Hematopoietic multipotent progenitor cell (in vitro differentiated cells): ENCODE data around the gene HAUS8. TPM values are rescaled to one million over a fixed set of nuclear protein-coding genes. Genes with fewer than 3 reads are reported as not detected.
"Not testable (repeated sequence)": the region's sequence is repeated elsewhere in the genome, so short reads cannot be mapped to it uniquely, and the experiment has no call there.

Source experiments
- DNase-seq, 3 donors: peaks; one replicate each; pipeline ENCODE4 v3.0.0-alpha.2; 2011 to 2015; ENCODE audit warnings: low read depth in 2 of 3, low spot score in 2 of 3
- total RNA-seq: library from RNA; depleted of rRNA; stranded (reverse); fragments of >200 nt; gene quantifications from one replicate; pipeline ENCODE4 v1.2.3, GENCODE V29; 2012

Gene HAUS8
- 1.6 TPM for total RNA-seq

- peak; percentile 98 to 100 (median 99) for DNase-seq
Measured at GRCh38 chr19:17075035-17075863, at the start of gene HAUS8, which contains the start of gene MYO9B. Gene HAUS8 (minus strand): TSS chr19:17075452. CDS start chr19:17075422, 30 bp downstream. Gene MYO9B (plus strand): TSS chr19:17075777. CDS start chr19:17101718, 25,941 bp downstream.

GRCh38 chr19:17124025-17124424 lies 48.8 kb upstream of the HAUS8 start:
- no peak for DNase-seq

GRCh38 chr19:17123041-17123440 lies 47.8 kb upstream of the HAUS8 start:
- no peak for DNase-seq

- peak in 1 of 3 donors; percentile 22 for DNase-seq
Measured at GRCh38 chr19:17121736-17122293, 46.6 kb upstream of the HAUS8 start.

- no peak for DNase-seq
Measured at GRCh38 chr19:17118957-17119356, 43.7 kb upstream of the HAUS8 start.

GRCh38 chr19:17116996-17117702 lies 41.9 kb upstream of the HAUS8 start:
- no peak for DNase-seq

- DNase-seq, result no peak
Measured at GRCh38 chr19:17114414-17114831, 39.2 kb upstream of the HAUS8 start.

GRCh38 chr19:17113127-17113785 lies 38.0 kb upstream of the HAUS8 start:
- DNase-seq, result no peak

- DNase-seq, result no peak
Measured at GRCh38 chr19:17112700-17113099, 37.4 kb upstream of the HAUS8 start.

- no peak for DNase-seq
Measured at GRCh38 chr19:17112271-17112670, 37.0 kb upstream of the HAUS8 start.

GRCh38 chr19:17111766-17112165 lies 36.5 kb upstream of the HAUS8 start:
- DNase-seq, result no peak

GRCh38 chr19:17110599-17110966 lies 35.3 kb upstream of the HAUS8 start:
- no peak for DNase-seq

- DNase-seq, result peak in 2 of 3 donors; percentile 90 to 94
Measured at GRCh38 chr19:17109962-17110598, 34.8 kb upstream of the HAUS8 start.

GRCh38 chr19:17109300-17109699 lies 34.0 kb upstream of the HAUS8 start:
- DNase-seq, result no peak

- DNase-seq, result no peak
Measured at GRCh38 chr19:17108453-17108784, 33.2 kb upstream of the HAUS8 start.

- peak in 2 of 3 donors; percentile 63 to 64 for DNase-seq
Measured at GRCh38 chr19:17107546-17108452, 32.5 kb upstream of the HAUS8 start.

- DNase-seq, result not testable (repeated sequence)
Measured at GRCh38 chr19:17106964-17107363, 31.7 kb upstream of the HAUS8 start.

- DNase-seq, result no peak
Measured at GRCh38 chr19:17105556-17105955, 30.3 kb upstream of the HAUS8 start.

- DNase-seq, result no peak
Measured at GRCh38 chr19:17104679-17105078, 29.4 kb upstream of the HAUS8 start.

- peak in 1 of 3 donors; percentile 45 for DNase-seq
Measured at GRCh38 chr19:17103177-17103576, 27.9 kb upstream of the HAUS8 start.
